ENCODE data around the gene STK4.

DNA sequence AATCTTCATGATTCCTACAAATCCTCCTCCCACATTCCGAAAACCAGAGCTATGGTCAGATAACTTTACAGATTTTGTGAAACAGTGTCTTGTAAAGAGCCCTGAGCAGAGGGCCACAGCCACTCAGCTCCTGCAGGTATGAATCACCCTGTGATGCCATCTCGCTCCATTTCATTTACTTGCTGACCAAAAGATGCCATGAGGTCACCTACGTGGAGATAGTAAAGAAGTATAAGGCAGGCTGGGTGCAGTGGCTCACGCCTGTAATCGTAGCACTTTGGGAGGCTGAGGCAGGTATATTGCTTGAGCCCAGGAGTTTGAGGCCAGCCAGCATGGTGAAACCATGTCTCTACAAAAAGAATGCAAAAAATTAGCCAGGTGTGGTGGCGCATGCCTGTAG, 30.9 kb downstream of the STK4 start:
- TF ChIP-seq, protein P1, sequence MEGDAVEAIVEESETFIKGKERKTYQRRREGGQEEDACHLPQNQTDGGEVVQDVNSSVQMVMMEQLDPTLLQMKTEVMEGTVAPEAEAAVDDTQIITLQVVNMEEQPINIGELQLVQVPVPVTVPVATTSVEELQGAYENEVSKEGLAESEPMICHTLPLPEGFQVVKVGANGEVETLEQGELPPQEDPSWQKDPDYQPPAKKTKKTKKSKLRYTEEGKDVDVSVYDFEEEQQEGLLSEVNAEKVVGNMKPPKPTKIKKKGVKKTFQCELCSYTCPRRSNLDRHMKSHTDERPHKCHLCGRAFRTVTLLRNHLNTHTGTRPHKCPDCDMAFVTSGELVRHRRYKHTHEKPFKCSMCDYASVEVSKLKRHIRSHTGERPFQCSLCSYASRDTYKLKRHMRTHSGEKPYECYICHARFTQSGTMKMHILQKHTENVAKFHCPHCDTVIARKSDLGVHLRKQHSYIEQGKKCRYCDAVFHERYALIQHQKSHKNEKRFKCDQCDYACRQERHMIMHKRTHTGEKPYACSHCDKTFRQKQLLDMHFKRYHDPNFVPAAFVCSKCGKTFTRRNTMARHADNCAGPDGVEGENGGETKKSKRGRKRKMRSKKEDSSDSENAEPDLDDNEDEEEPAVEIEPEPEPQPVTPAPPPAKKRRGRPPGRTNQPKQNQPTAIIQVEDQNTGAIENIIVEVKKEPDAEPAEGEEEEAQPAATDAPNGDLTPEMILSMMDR (conservative IDR thresholded peaks at IDR 0.05 in 1 of 2, IDR thresholded peaks at IDR 0.05 in 1 of 2; ENCODE audit: extremely low read depth in 1 of 2, insufficient read depth in 1 of 2, low read depth in 1 of 2, low read length in 2 of 2), result no peak
- TF ChIP-seq EZH2 (IDR thresholded peaks at IDR 0.05; ENCODE audit: borderline replicate concordance, low read length), result no peak

Measured in mammary epithelial cell (primary cell).